Retinal pigment epithelial cell (primary cell): ENCODE data around the gene DDX50.

Experiments used
- DNase-seq: peaks from one replicate; pipeline ENCODE4 v3.0.0-alpha.2; 2010; ENCODE audit warnings: low read depth
- H3K4me3 ChIP-seq: 2 replicates; pipeline ENCODE4 v1.5.1; 2011; ENCODE audit warnings: mild to moderate bottlenecking, low read length, control low read depth, moderate library complexity
- TF ChIP-seq, protein P1 (sequence below): conservative IDR thresholded peaks from 2 replicates; pipeline ENCODE4 v1.5.1; 2011; ENCODE audit warnings: low read depth, low read length, control low read depth, inconsistent platforms

The DDX50 gene

DNA sequence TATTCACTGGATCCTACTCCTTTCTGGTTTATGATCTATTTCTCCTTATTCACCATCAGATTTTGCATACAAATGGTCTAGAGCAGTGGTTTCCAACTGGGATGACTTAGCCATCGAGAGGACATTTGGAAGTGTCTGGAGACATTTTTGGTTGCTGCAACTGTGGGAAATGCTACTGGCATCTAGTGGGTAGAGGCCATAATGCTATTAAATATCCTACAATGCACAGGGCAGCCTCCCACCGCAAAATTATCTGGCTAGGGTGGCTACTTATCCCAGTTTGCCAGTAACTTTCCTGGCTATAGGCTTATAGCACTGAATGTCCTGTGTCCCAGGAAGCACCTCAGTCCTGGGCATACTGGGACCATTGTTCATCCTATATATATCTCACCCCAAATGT lies 21.5 kb upstream of the DDX50 start:
- no peak for DNase-seq
- TF ChIP-seq, protein P1, sequence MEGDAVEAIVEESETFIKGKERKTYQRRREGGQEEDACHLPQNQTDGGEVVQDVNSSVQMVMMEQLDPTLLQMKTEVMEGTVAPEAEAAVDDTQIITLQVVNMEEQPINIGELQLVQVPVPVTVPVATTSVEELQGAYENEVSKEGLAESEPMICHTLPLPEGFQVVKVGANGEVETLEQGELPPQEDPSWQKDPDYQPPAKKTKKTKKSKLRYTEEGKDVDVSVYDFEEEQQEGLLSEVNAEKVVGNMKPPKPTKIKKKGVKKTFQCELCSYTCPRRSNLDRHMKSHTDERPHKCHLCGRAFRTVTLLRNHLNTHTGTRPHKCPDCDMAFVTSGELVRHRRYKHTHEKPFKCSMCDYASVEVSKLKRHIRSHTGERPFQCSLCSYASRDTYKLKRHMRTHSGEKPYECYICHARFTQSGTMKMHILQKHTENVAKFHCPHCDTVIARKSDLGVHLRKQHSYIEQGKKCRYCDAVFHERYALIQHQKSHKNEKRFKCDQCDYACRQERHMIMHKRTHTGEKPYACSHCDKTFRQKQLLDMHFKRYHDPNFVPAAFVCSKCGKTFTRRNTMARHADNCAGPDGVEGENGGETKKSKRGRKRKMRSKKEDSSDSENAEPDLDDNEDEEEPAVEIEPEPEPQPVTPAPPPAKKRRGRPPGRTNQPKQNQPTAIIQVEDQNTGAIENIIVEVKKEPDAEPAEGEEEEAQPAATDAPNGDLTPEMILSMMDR: no peak
- no peak overlapping the region for H3K4me3 ChIP-seq

DNA sequence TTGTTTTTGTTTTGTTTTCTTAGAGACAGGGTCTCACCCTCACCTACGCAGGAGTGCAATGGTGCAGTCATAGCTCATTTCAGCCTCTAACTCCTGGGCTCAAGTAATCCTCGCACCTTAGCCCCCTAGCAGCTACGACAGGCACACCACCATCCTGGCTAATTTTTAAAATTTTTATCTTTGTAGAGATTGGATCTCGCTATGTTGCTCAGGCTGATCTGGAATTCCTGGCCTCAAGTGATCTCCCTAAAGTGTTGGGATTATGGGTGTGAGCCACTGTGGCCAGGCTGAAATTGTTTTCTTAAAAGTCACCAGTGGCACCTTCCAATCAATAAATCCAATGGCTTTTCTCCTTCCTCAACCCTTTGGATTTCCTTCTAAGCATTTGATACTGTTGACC lies 20.9 kb upstream of the DDX50 start:
- no peak for DNase-seq
- no peak overlapping the region for H3K4me3 ChIP-seq
- TF ChIP-seq, protein P1: no peak

DNA sequence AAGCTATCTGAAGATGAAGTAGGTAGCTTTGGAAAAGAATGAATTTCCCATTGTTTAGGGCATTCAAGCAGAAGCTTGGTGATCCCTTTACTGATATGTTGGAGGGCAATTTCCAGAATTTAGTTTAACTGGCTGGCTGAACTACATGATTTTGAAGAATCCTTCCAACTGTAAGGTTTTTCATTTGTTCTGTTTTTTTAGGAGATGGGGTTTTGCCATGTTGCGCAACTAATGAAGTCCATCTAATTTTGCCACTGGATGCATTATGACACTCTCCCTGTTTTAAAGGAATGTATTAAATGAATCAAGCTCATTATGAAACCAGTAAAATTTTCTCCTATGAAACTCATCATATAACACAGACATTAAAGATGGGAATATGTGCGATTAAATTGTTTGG lies 6.1 kb upstream of the DDX50 start:
- TF ChIP-seq, protein P1: no peak
- no peak overlapping the region for H3K4me3 ChIP-seq
- no peak for DNase-seq

DNA sequence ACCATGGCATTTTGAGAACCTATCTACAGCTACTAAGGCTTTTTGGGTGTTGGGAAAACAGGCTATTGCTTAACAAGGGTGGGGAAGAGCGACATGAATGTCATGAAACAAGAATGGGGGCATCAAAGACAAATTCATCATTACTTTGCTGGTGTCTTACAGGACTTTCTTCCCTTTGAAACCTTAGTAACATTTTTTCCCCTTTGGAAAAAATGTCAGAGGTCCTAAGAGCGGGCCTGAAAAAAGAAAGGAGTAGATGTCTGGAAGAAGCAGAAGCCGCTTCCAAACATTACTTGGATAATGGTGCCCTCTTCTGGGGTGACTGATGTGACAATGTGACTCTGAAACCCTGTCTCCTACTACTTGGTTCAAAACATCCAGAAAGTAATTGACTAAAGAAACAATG lies 3.8 kb upstream of the DDX50 start:
- DNase-seq: no peak
- H3K4me3 ChIP-seq: no peak overlapping the region
- TF ChIP-seq, protein P1: peak; percentile 56

DNA sequence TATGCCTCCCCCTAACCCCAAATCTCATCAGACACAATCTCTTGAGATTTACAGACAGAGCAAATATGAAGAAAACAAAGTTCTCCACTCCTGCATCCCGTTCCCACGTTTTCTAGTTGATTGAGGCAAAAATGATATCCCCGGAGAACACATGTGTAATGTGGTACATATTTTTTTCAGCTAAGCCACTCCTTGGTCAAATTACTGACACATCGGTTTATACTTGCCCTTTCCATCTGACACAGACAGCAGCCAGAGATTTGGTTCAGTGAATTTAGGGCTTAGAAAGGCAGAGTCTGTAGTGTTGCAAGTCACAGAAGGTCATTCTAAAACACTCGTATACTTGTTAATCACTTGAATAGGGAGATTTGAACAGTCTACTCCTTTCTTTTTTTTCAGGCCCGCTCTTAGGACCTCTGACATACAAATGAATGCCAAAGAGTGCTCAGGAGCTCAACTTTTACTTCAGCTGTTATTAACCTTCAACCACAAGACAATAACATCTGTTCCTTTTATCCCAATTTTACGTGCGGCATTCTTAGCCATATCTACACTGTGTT lies 1.8 kb upstream of the DDX50 start:
- TF ChIP-seq, protein P1: no peak

DNA sequence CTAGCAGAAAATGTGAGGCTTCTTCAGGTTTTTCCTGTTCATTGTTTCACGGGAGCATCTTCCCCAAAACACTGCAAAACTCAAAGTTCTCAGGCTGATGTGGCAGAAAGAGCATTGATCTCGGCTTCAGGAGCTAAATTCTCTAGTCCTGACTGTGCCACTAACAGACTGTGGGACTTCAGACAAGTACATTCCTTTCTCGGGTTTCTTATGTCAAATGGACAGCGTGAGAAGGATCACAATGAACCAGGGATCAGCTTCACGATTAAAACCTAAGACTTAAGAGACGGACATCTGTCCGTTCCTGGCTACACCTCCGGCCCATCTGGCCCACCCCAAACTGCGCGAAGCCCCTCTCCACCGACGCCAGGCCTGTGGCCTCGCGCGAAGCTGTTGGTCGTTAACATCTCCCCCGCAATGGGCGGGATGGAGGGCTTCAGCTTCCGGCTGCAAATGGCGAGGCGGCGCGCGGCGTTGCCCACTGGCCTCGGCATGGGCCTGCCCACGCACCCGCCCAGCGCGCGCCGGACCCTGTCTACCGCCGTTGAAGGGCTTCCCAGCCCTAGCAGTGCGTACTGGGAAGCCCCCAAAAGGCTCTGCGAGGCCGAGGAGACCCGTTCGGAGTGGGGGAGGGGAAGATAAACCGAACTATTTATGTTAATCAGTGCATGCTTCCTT lies 549 bp upstream of the DDX50 start:
- peak; percentile 51 for DNase-seq
- H3K4me3 ChIP-seq: peak overlapping the region; percentile 93
- TF ChIP-seq, protein P1: no peak

More for the DNA sequence above, 1.8 kb upstream of the DDX50 start:
- H3K4me3 ChIP-seq: no peak overlapping the region
- DNase-seq: no peak

DNA sequence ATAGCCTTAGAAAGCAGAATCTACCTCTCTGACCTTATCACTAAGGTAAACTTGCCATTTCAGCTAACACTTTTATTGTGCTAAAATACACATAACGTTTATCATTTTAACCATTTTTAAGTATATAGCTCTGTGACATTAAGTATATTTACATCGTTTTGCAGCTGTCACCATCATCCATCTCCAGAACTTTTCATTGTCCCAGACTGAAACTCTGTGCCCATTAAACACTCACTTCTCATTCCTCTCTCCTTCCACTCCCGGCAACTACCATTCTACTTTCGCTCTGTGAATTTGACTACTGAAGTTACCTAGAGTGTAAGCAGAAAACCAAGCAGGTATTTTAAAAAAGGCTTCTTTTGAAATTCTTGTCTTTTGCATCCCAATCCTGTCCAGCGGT lies 1.3 kb downstream of the DDX50 start:
- TF ChIP-seq, protein P1: no peak
- peak overlapping the region; percentile 93 for H3K4me3 ChIP-seq
- no peak for DNase-seq
